ENCODE results near the gene MAP2. TPM values are rescaled to one million over a fixed set of nuclear protein-coding genes. Genes with fewer than 3 reads are reported as not detected.

MAP2 gene
- total RNA-seq, 3 donors from 2014 or later = 8.2 to 18.6 (median 11.5) TPM

DNA sequence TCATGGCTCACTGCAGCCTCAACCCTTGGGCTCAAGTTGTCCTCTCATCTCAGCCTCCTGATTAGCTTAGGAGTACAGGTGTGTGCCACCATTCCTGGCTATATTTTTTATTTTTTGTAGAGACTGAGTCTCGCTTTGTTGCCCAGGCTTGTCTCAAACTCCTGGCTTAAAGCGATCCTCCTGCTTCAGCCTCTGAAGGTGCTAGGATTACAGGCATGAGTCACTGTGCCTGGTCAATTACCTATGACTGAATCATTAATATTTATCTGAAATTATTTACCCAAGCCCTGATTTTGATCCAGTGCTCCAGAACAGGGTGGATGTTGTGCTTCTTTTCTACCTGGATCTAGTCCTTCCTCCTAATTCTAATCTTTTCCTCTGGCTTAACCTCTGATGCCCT is 87.8 kb downstream of the MAP2 start:
- Histone ChIP-seq H3K4me3 (no peak overlapping the region), H3K27ac (no peak overlapping the region), H3K36me3 (no peaks in the 10 kb centered on the region), H3K4me1 (no peaks in the 10 kb centered on the region), H3K9me3 (no peaks in the 10 kb centered on the region), H3K27me3 (no peaks in the 10 kb centered on the region)
- no peak for TF ChIP-seq POLR2AphosphoS5 (IDR thresholded peaks at IDR 0.05)
- no peak for TF ChIP-seq CTCF (IDR thresholded peaks at IDR 0.05)
- TF ChIP-seq POLR2A (IDR thresholded peaks at IDR 0.05) = no peak
- no peak for DNase-seq (ENCODE audit: low spot score in 2 of 2)
- intact Hi-C loops (cut with DNase I; ENCODE audit: low total_unique reads) = no loop called here

GRCh38 chr2:209512971-209513370 is 89.1 kb downstream of the MAP2 start:
- TF ChIP-seq POLR2AphosphoS5 (IDR thresholded peaks at IDR 0.05) (no peak), CTCF (IDR thresholded peaks at IDR 0.05) (no peak), POLR2A (IDR thresholded peaks at IDR 0.05) (no peak)
- intact Hi-C loops (cut with DNase I; ENCODE audit: low total_unique reads) = no loop called here
- no peaks in the 10 kb centered on the region for H3K27me3 ChIP-seq
- no peak overlapping the region for H3K27ac ChIP-seq
- no peak overlapping the region for H3K4me3 ChIP-seq
- H3K36me3 ChIP-seq = no peaks in the 10 kb centered on the region
- no peak for DNase-seq (ENCODE audit: low spot score in 2 of 2)
- H3K4me1 ChIP-seq = no peaks in the 10 kb centered on the region
- no peaks in the 10 kb centered on the region for H3K9me3 ChIP-seq

GRCh38 chr2:209517436-209517835 is 93.6 kb downstream of the MAP2 start:
- TF ChIP-seq POLR2A (IDR thresholded peaks at IDR 0.05) (no peak), POLR2AphosphoS5 (IDR thresholded peaks at IDR 0.05) (no peak), CTCF (IDR thresholded peaks at IDR 0.05) (no peak)
- H3K27me3 ChIP-seq = no peaks in the 10 kb centered on the region
- no peaks in the 10 kb centered on the region for H3K36me3 ChIP-seq
- H3K4me1 ChIP-seq = no peaks in the 10 kb centered on the region
- DNase-seq (ENCODE audit: low spot score in 2 of 2) = no peak
- H3K9me3 ChIP-seq = no peaks in the 10 kb centered on the region
- no peak overlapping the region for H3K27ac ChIP-seq
- intact Hi-C loops (cut with DNase I; ENCODE audit: low total_unique reads) = no loop called here
- no peak overlapping the region for H3K4me3 ChIP-seq

- Histone ChIP-seq H3K27me3 (no peaks in the 10 kb centered on the region), H3K4me3 (no peak overlapping the region), H3K9me3 (no peaks in the 10 kb centered on the region), H3K4me1 (no peaks in the 10 kb centered on the region), H3K36me3 (no peaks in the 10 kb centered on the region), H3K27ac (no peak overlapping the region)
- intact Hi-C loops (cut with DNase I; ENCODE audit: low total_unique reads) = no loop called here
- DNase-seq (ENCODE audit: low spot score in 2 of 2) = no peak
- TF ChIP-seq POLR2A (IDR thresholded peaks at IDR 0.05) (no peak), CTCF (IDR thresholded peaks at IDR 0.05) (no peak), POLR2AphosphoS5 (IDR thresholded peaks at IDR 0.05) (no peak)
These were observed 95.4 kb downstream of the MAP2 start for GRCh38 chr2:209519271-209519670.

GRCh38 chr2:209519906-209520305 is 96.1 kb downstream of the MAP2 start:
- no peak overlapping the region for H3K4me3 ChIP-seq
- H3K27ac ChIP-seq = no peak overlapping the region
- H3K9me3 ChIP-seq = no peaks in the 10 kb centered on the region
- H3K4me1 ChIP-seq = no peaks in the 10 kb centered on the region
- intact Hi-C loops (cut with DNase I; ENCODE audit: low total_unique reads) = no loop called here
- H3K36me3 ChIP-seq = no peaks in the 10 kb centered on the region
- no peak for DNase-seq (ENCODE audit: low spot score in 2 of 2)
- TF ChIP-seq CTCF (IDR thresholded peaks at IDR 0.05) = no peak
- no peaks in the 10 kb centered on the region for H3K27me3 ChIP-seq
